Karpas-422 (cell line): ENCODE results near the gene SOWAHA. TPM values are rescaled to one million over a fixed set of nuclear protein-coding genes. Genes with fewer than 3 reads are reported as not detected.

ENCODE experiments used
- DNase-seq: peaks from one replicate; pipeline ENCODE4 v3.0.0-alpha.2; 2015
- H2AFZ ChIP-seq: fragments of 200-600 bp; sonication (generic); 2 replicates; pipeline ENCODE4 v1.6.1; 2014; ENCODE audit warnings: antibody characterized with exemption, low read length, mixed read lengths
- H3K27ac ChIP-seq: fragments of 200-600 bp; sonication (generic); 2 replicates; pipeline ENCODE4 v1.5.1; 2014; ENCODE audit warnings: mild to moderate bottlenecking, low read length, moderate library complexity
- H3K27me3 ChIP-seq: fragments of 200-600 bp; sonication (generic); 2 replicates; pipeline ENCODE4 v1.6.1; 2014; ENCODE audit warnings: low read length, mixed read lengths
- H3K36me3 ChIP-seq: fragments of 200-600 bp; sonication (generic); 2 replicates; pipeline ENCODE4 v1.6.1; 2014; ENCODE audit warnings: low read length, mixed read lengths; ENCODE audit not compliant: insufficient read depth
- H3K4me1 ChIP-seq: fragments of 200-600 bp; sonication (generic); 2 replicates; pipeline ENCODE4 v1.6.1; 2014; ENCODE audit warnings: mild to moderate bottlenecking, low read length, mixed read lengths
- H3K4me2 ChIP-seq: fragments of 200-600 bp; sonication (generic); 2 replicates; pipeline ENCODE4 v1.6.1; 2014; ENCODE audit warnings: low read length, low read depth, mild to moderate bottlenecking; ENCODE audit not compliant: poor library complexity, severe bottlenecking
- H3K4me3 ChIP-seq: fragments of 200-600 bp; sonication (generic); 2 replicates; pipeline ENCODE4 v1.5.1; 2014; ENCODE audit warnings: mild to moderate bottlenecking, antibody characterized with exemption, low read length, mixed read lengths
- H3K79me2 ChIP-seq: fragments of 200-600 bp; sonication (generic); 2 replicates; pipeline ENCODE4 v1.6.1; 2014; ENCODE audit warnings: mild to moderate bottlenecking, low read length, mixed read lengths
- H3K9ac ChIP-seq: fragments of 200-600 bp; sonication (generic); 2 replicates; pipeline ENCODE4 v1.6.0; 2014; ENCODE audit warnings: low read length
- H3K9me2 ChIP-seq: fragments of 200-600 bp; sonication (generic), shearing (Covaris generic); replicated peaks from 2 replicates; pipeline ENCODE4 v1.6.0; 2014; ENCODE audit warnings: mild to moderate bottlenecking, low read length, moderate library complexity; ENCODE audit not compliant: insufficient read depth
- H3K9me3 ChIP-seq: fragments of 300-700, 200-600 bp; sonication (generic); 2 replicates; pipeline ENCODE4 v1.6.1; 2014; ENCODE audit warnings: low read length, mixed read lengths
- H4K20me1 ChIP-seq: fragments of 200-600 bp; sonication (generic); 2 replicates; pipeline ENCODE4 v1.6.1; 2014; ENCODE audit warnings: mild to moderate bottlenecking, antibody characterized with exemption, low read length, low read depth; ENCODE audit not compliant: insufficient read depth
- total RNA-seq: library from RNA; depleted of rRNA; stranded (reverse); fragments of >200 nt; shearing (Covaris generic); gene quantifications from 2 replicates; pipeline ENCODE4 v1.2.3, GENCODE V29; 2014; ENCODE audit warnings: low replicate concordance

The SOWAHA gene
- total RNA-seq, 1 experiment from 2014 or later = not detected

DNA sequence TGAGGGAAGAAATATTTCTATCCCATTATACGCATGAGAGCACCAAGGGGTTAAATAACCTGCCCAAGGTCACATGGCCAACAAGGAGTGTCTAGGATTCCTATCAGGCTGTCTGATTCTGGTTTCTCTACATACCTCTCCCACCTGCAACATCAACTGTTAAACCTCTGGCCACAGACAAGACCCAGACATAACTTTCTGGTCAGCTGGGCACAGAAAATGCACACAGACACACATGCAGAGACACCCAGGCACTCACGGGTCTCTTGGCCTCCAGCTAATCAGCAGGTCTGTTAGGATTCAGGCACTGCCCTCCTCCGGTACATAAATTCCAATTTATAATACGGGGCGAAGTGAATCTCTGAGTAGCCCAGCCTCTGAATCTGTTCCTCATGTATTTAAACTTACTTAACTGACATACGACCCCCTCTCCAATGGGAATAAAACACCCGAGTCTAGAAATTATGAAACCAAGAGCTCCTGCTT lies 37.6 kb upstream of the SOWAHA start:
- Histone ChIP-seq H4K20me1 (no peaks in the 10 kb centered on the region), H3K27me3 (no peaks in the 10 kb centered on the region; the same call in 1 of the 2 replicates), H3K4me2 (no peak overlapping the region), H3K4me1 (peaks cover 4% of the 10 kb centered on the region; the same call in 1 of the 2 replicates), H2AFZ (no peak overlapping the region), H3K27ac (no peak overlapping the region), H3K36me3 (no peaks in the 10 kb centered on the region), H3K9me3 (no peaks in the 10 kb centered on the region), H3K4me3 (no peak overlapping the region), H3K9me2 (no peaks in the 10 kb centered on the region), H3K79me2 (no peaks in the 10 kb centered on the region), H3K9ac (no peak overlapping the region)
- no peak for DNase-seq

DNA sequence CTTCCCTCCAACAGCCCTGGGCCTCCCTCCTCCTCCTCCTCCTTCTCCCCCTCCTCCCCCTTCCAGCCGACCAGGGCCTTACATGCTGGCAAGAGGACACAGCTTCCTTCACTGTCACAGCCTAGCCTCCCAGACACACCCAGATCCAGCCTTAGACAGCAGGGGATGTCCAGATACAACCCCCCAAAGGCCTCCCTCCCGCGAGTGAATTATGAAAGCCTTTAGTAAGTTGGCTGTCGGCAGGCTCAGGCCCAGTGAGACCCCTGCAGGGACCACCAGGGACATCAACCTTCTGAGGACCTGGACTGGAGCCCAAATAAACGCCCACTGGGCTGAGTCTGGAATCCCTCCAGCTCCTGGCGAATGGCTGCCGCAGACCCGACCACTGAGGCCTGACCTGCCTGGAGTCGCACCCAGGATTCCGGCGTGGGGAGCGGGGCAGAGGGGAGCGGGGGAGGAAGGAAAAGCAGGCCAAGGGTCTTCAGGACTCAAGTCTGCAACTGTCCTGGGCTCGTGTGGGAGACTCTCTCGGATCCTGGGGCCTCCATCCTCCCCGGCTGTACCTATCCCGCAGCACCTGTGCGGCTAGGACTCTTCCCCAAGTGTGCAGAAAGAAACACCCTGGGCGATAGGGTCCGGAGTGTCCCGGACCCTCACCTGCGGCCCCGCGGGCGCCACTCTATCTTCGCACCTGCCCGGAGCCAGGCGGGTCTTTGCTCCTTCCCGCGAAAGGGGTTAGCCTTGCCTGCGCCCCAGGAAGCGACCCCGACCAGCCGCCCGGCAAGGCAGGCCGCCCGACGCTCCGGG lies 36.8 kb upstream of the SOWAHA start:
- Histone ChIP-seq H3K79me2 (no peaks in the 10 kb centered on the region), H2AFZ (no peak overlapping the region), H3K4me1 (peaks cover 4% of the 10 kb centered on the region; the same call in 1 of the 2 replicates), H3K27ac (no peak overlapping the region), H3K9ac (no peak overlapping the region), H3K9me3 (no peaks in the 10 kb centered on the region), H3K36me3 (no peaks in the 10 kb centered on the region), H4K20me1 (no peaks in the 10 kb centered on the region), H3K27me3 (no peaks in the 10 kb centered on the region; the same call in 1 of the 2 replicates), H3K4me2 (no peak overlapping the region), H3K9me2 (no peaks in the 10 kb centered on the region), H3K4me3 (peak overlapping the region; percentile 65; the same call in 1 of the 2 replicates)
- no peak for DNase-seq

DNA sequence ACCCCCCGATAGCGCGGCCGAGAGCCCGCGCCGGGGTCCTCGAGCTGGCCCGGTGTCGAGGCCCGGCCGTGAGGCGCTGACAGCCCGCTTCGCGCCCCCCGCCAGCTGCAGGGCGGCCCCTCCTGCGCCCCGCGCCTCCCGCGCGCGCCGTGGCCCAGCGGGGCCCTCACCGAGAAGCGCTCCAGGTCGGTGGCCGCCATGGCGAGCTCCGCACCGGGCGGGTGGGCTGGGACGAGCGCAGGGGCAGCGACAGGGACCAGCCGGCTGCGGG lies 36.2 kb upstream of the SOWAHA start:
- Histone ChIP-seq H3K4me1 (peaks cover 4% of the 10 kb centered on the region; the same call in 1 of the 2 replicates), H3K4me3 (peak overlapping the region; percentile 65; the same call in 1 of the 2 replicates), H4K20me1 (no peaks in the 10 kb centered on the region), H2AFZ (no peak overlapping the region), H3K79me2 (no peaks in the 10 kb centered on the region), H3K9ac (peak overlapping the region; percentile 56), H3K9me3 (no peaks in the 10 kb centered on the region), H3K36me3 (no peaks in the 10 kb centered on the region), H3K27ac (no peak overlapping the region), H3K4me2 (peak overlapping the region; percentile 59), H3K9me2 (no peaks in the 10 kb centered on the region), H3K27me3 (no peaks in the 10 kb centered on the region; the same call in 1 of the 2 replicates)
- DNase-seq = no peak

DNA sequence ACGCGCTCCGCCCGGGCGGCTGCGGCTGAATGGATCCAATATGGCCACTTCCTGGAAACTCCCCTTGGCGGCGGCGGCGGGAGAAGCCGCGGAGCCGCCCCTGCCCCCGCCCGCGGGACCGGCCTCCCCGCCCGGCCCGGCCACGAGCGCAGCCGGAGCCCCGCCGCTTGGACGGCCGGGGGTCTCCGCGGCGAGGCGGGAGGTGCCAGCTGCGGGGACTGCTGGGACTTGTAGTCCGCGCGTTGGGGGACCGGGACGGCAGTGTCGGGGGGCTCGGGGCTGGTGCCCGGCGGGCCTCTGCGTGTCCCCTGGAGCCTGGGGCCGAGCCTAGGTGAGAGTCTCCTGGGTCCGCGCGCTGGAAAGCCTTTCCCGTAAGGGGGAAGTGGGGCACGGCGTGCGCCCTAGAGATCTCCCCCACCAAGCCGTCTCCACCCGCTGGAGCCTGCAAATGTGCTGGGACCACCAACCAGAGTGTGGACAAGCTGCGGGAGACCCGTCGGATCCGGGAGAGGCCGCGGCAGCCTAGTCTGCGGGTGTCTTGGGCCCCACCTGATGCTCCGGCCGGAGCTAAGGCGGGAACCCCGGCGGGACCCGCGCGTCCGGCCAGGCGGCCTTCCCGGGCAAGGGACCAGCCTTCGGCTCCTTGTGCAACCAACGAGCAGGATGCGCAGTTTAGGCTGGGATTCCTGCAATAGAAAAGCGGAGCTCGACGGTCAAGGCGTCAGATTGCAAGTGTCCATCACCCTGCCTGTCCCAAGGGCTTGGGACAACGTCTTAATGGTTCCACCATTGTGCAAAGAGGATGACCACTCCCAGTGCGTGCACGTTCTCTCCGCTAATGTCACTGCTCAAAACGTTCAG lies 35.7 kb upstream of the SOWAHA start, which contains the start of gene SEPTIN8:
Gene SEPTIN8, minus strand, starts transcription at position 31 of the 861 bp plus-strand sequence. CDS start 102 bp downstream, outside the sequence.
- H4K20me1 ChIP-seq = no peaks in the 10 kb centered on the region
- H3K4me3 ChIP-seq = peak within 1 kb of the TSS; percentile 65; the same call in 1 of the 2 replicates
- H3K9me3 ChIP-seq = no peaks in the 10 kb centered on the region
- H3K9ac ChIP-seq = peak within 1 kb of the TSS; percentile 56
- no peaks in the 10 kb centered on the region for H3K9me2 ChIP-seq
- H3K27me3 ChIP-seq = no peaks in the 10 kb centered on the region
- H3K4me1 ChIP-seq = peaks cover 4% of the 10 kb centered on the region; the same call in 1 of the 2 replicates
- H3K79me2 ChIP-seq = no peaks in the 10 kb centered on the region
- peak within 1 kb of the TSS; percentile 59 for H3K4me2 ChIP-seq
- no peak within 1 kb of the TSS for H3K27ac ChIP-seq
- peak within 1 kb of the TSS; percentile 84; the same call in 1 of the 2 replicates for H2AFZ ChIP-seq
- no peaks in the 10 kb centered on the region for H3K36me3 ChIP-seq
- DNase-seq = peak; percentile 48

DNA sequence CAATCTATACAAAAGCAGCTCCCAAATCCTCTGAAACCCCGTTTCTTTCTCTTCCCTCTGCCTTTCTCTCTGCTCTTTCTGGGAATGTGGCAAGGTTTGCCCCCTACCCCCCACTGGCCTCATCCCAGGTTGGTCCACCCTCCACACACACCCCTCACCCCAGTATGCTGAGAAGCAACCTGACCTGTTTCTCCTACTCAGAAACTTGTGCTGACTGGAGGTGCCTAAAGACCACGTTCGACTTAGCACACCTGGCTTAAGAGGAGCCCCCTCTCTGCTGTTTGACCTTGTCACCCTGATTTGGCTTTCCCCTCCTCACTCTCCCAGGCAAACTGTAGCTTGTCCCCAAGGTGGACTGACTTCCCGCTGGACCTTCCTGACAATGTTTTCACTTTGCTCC lies 35.0 kb upstream of the SOWAHA start:
- Histone ChIP-seq H3K79me2 (no peaks in the 10 kb centered on the region), H3K27ac (no peak overlapping the region), H3K4me2 (no peak overlapping the region), H3K9me3 (no peaks in the 10 kb centered on the region), H3K4me3 (no peak overlapping the region), H3K9ac (no peak overlapping the region), H3K9me2 (no peaks in the 10 kb centered on the region), H2AFZ (no peak overlapping the region), H3K27me3 (no peaks in the 10 kb centered on the region), H3K36me3 (no peaks in the 10 kb centered on the region), H4K20me1 (no peaks in the 10 kb centered on the region), H3K4me1 (peaks cover 4% of the 10 kb centered on the region; the same call in 1 of the 2 replicates)
- no peak for DNase-seq

DNA sequence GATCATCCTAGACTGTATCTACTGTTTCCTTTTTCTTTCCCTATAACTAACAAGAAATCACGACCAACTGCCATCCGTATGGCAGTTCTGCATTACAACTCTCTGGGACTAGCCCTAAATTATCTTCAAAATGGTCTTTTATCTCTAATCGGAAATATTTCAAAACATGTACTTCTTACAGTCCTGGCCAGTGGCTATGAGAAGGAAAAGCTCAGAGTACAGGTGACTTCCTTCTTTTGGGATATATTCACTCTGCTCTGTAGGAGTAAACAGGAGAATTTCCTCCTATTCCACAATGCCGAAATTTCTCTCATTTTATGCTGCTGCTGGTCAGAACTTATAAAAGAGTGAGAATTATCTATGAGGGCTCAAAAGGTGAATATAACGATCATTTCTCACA lies 34.2 kb upstream of the SOWAHA start:
- Histone ChIP-seq H3K4me3 (no peak overlapping the region), H3K4me1 (peaks cover 4% of the 10 kb centered on the region; the same call in 1 of the 2 replicates), H3K9me2 (no peaks in the 10 kb centered on the region), H3K9me3 (no peaks in the 10 kb centered on the region), H3K27ac (no peak overlapping the region), H3K79me2 (no peaks in the 10 kb centered on the region), H2AFZ (no peak overlapping the region), H3K36me3 (no peaks in the 10 kb centered on the region), H3K4me2 (no peak overlapping the region), H4K20me1 (no peaks in the 10 kb centered on the region), H3K27me3 (no peaks in the 10 kb centered on the region), H3K9ac (no peak overlapping the region)
- DNase-seq = no peak

DNA sequence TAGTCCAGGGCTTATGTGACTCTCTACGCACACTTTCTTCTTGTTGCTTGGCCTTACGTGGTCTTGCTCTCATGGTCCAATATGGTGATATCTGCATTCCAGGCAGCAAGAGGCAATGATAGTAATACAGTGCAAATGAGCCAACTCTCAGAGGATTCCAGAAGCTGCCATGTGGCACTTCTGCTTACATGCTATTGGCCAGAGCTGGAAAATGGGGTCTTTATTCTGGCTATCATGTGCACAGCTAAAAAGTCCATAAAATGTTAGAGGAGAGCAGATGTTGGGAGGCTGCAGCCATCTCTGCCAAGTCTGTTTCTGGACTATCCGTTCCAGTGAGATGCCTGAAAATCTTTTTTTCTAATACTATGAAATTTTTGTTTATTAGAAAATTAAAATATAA lies 33.1 kb upstream of the SOWAHA start:
- no peaks in the 10 kb centered on the region for H4K20me1 ChIP-seq
- no peak overlapping the region for H3K9ac ChIP-seq
- no peaks in the 10 kb centered on the region for H3K27me3 ChIP-seq
- H3K4me2 ChIP-seq = no peak overlapping the region
- DNase-seq = no peak
- H3K79me2 ChIP-seq = no peaks in the 10 kb centered on the region
- no peaks in the 10 kb centered on the region for H3K36me3 ChIP-seq
- H3K4me1 ChIP-seq = peaks cover 4% of the 10 kb centered on the region; the same call in 1 of the 2 replicates
- no peak overlapping the region for H3K4me3 ChIP-seq
- no peak overlapping the region for H3K27ac ChIP-seq
- no peaks in the 10 kb centered on the region for H3K9me3 ChIP-seq
- H2AFZ ChIP-seq = no peak overlapping the region
- no peaks in the 10 kb centered on the region for H3K9me2 ChIP-seq

DNA sequence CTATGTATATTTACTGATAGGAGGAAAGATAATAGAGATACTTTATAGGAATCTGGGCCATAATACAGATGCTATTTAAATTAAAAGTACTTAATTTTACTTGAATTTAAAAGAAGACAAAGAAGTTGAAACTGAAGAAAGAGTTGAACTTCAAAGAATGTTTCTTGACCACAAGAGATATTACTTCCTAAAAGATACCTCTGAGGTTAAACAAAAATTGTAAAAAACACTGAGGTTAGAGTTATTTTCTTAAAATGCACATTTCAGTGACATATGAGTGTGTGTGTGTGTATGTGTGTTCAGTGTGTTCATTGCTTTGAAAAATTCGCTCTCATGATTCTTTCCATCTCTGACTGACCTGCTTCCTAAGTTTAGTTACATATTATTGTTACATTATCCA lies 32.5 kb upstream of the SOWAHA start:
- Histone ChIP-seq H3K4me1 (peaks cover 4% of the 10 kb centered on the region; the same call in 1 of the 2 replicates), H3K9ac (no peak overlapping the region), H3K4me2 (no peak overlapping the region), H3K9me3 (no peaks in the 10 kb centered on the region), H4K20me1 (no peaks in the 10 kb centered on the region), H3K9me2 (no peaks in the 10 kb centered on the region), H3K27ac (no peak overlapping the region), H3K4me3 (no peak overlapping the region), H2AFZ (no peak overlapping the region), H3K79me2 (no peaks in the 10 kb centered on the region), H3K36me3 (no peaks in the 10 kb centered on the region), H3K27me3 (no peaks in the 10 kb centered on the region)
- no peak for DNase-seq
